Measurements from ENCODE around the gene CEBPA. TPM values are rescaled to one million over a fixed set of nuclear protein-coding genes. Genes with fewer than 3 reads are reported as not detected.

The CEBPA gene
- total RNA-seq, 2 experiments from 2014 or later = 2.1 to 2.5 TPM

GRCh38 chr19:33292595-33293254, 9.6 kb downstream of the CEBPA start:
- H3K9me2 ChIP-seq (ENCODE audit: insufficient read depth, low read length) = no peaks in the 10 kb centered on the region
- ChIA-PET CTCF (ENCODE audit: unreplicated experiment) (no interaction called here), POLR2A (interaction anchor here (0.6 kb wide), 1 partner anchor 127 kb away, joined by 4 read pairs; no protein-coding TSS in a partner anchor)
- H3K4me1 ChIP-seq (ENCODE audit: insufficient read depth, low read length, poor library complexity, severe bottlenecking) = no peaks in the 10 kb centered on the region
- H3K4me2 ChIP-seq (ENCODE audit: low read length) = no peak overlapping the region
- intact Hi-C loops (cut with micrococcal nuclease; ENCODE audit: unreplicated experiment) = no loop called here
- no TSS peak for BruUV-seq (replicated peaks)
- no peak for DNase-seq (ENCODE audit: low spot score)
- H3K36me3 ChIP-seq (ENCODE audit: insufficient read depth, low read length) = no peaks in the 10 kb centered on the region
- H3K27ac ChIP-seq (ENCODE audit: low read depth, low read length, poor library complexity, severe bottlenecking) = no peak overlapping the region
- no peaks in the 10 kb centered on the region for H3K79me2 ChIP-seq (ENCODE audit: insufficient read depth, low read depth, low read length)
- H3K9me3 ChIP-seq (ENCODE audit: low read length) = peaks cover 10% of the 10 kb centered on the region; the same call in 1 of the 2 replicates
- no peak for TF ChIP-seq EZH2phosphoT487 (IDR thresholded peaks at IDR 0.05; ENCODE audit: borderline replicate concordance, low read depth, low read length)
- TF ChIP-seq CTCF (conservative IDR thresholded peaks at IDR 0.05; ENCODE audit: low read length) = no peak
- H4K20me1 ChIP-seq (ENCODE audit: insufficient read depth, low read length) = no peaks in the 10 kb centered on the region
- H2AFZ ChIP-seq (ENCODE audit: low read length) = no peak overlapping the region
- H3K4me3 ChIP-seq (ENCODE audit: low read depth, low read length, poor library complexity, severe bottlenecking) = no peak overlapping the region

- BruUV-seq (replicated peaks) = no TSS peak
- intact Hi-C loops (cut with micrococcal nuclease; ENCODE audit: unreplicated experiment) = no loop called here
- POLR2A ChIA-PET = interaction anchor here (0.6 kb wide), 1 partner anchor 128 kb away, joined by 4 read pairs; no protein-coding TSS in a partner anchor
These were observed 10.5 kb downstream of the CEBPA start for GRCh38 chr19:33291623-33292534.

More at GRCh38 chr19:33291623-33292534, 10.5 kb downstream of the CEBPA start:
- H3K9me2 ChIP-seq (ENCODE audit: insufficient read depth, low read length) = no peaks in the 10 kb centered on the region
- H3K4me2 ChIP-seq (ENCODE audit: low read length) = no peak overlapping the region
- peaks cover 10% of the 10 kb centered on the region; the same call in 1 of the 2 replicates for H3K9me3 ChIP-seq (ENCODE audit: low read length)
- no peaks in the 10 kb centered on the region for H4K20me1 ChIP-seq (ENCODE audit: insufficient read depth, low read length)
- H3K36me3 ChIP-seq (ENCODE audit: insufficient read depth, low read length) = no peaks in the 10 kb centered on the region
- no peak for DNase-seq (ENCODE audit: low spot score)
- TF ChIP-seq CTCF (conservative IDR thresholded peaks at IDR 0.05; ENCODE audit: low read length) (no peak), EZH2phosphoT487 (IDR thresholded peaks at IDR 0.05; ENCODE audit: borderline replicate concordance, low read depth, low read length) (no peak)
- no peak overlapping the region for H2AFZ ChIP-seq (ENCODE audit: low read length)
- no peaks in the 10 kb centered on the region for H3K79me2 ChIP-seq (ENCODE audit: insufficient read depth, low read depth, low read length)
- no peak overlapping the region for H3K27ac ChIP-seq (ENCODE audit: low read depth, low read length, poor library complexity, severe bottlenecking)
- no peaks in the 10 kb centered on the region for H3K4me1 ChIP-seq (ENCODE audit: insufficient read depth, low read length, poor library complexity, severe bottlenecking)
- CTCF ChIA-PET (ENCODE audit: unreplicated experiment) = no interaction called here
- no peak overlapping the region for H3K4me3 ChIP-seq (ENCODE audit: low read depth, low read length, poor library complexity, severe bottlenecking)

Measured in OCI-LY7 (cell line).